Measurements from ENCODE around the gene AMH.
"Not testable (repeated sequence)": the region's sequence is repeated elsewhere in the genome, so short reads cannot be mapped to it uniquely, and the experiment has no call there.

The AMH gene

DNA sequence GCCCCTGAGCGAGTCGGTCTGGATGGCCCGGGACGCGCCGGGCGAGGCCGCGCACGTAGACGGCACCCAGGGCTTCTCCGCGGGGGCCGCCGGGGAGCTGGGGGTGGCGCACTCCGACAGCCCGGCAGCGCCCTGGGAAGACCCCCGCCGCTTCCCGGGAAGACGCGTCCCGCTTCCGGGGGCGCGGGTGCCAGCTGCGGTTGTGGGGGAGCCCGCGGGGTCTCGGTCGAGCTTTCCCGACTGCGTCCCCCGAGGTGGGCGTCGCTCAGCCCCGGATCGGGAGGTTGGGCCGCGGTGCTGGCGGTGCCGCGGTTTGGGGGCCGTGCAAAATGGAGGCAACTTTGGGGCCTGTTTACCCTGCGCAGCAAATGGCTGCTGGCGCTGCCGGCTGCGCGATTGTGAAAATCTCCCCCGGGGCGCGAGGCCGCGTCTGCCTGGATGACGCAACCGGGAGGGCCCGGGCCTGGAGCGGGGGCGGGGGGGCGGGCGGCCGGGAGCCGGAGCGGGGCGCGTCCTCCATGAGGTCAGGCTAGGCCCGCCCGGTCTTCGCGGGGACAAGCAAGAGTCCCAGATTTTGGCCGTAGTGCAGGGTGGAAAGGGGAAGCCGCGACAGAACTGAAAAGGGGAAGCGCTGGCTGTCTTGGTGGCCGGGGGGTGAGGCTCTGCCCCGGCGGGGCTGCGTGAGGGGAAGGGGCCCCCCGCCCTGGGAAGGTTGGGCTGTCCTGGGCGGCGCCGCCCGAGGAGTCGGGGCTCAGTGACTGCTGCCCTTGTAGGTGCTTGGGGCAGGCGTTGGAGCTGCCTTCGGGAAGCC lies 21.5 kb downstream of the AMH start:
- peak; percentile 52 for DNase-seq (ENCODE audit: low spot score)

DNA sequence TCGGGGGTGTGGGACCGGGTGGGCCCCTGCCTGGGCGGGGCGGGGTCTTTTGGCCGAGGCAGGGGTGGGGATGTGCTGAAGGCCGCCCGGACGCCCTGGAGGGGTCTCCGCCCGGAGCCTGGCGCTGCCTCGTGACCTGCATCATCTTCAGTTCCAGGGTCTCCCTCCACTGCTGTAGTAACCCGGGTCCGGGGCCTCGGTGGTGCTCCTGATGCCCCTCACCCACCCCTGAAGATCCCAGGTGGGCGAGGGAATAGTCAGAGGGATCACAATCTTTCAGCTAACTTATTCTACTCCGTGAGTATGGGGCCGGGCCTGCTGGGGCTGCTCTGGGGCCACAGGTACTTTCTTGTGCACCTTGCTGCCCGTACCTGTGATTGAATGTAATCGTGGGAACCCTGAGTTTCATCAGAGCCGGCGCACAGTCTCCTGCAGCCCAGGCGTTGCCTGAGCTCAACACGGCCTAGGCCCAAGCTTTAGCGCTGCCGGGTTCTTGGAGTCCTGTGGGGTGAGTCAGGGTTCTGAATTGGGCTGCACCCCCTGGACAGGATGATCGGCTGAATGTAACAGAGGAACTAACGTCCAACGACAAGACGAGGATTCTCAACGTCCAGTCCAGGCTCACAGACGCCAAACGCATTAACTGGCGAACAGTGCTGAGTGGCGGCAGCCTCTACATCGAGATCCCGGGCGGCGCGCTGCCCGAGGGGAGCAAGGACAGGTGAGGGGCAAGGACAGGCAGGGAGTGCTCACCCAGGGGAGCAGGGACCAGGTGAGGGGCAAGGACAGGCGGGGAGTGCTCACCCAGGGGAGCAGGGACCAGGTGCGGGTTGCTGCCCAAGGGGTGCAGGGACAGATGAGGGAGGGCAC lies 22.3 kb downstream of the AMH start:
- DNase-seq (ENCODE audit: low spot score): no peak

DNA sequence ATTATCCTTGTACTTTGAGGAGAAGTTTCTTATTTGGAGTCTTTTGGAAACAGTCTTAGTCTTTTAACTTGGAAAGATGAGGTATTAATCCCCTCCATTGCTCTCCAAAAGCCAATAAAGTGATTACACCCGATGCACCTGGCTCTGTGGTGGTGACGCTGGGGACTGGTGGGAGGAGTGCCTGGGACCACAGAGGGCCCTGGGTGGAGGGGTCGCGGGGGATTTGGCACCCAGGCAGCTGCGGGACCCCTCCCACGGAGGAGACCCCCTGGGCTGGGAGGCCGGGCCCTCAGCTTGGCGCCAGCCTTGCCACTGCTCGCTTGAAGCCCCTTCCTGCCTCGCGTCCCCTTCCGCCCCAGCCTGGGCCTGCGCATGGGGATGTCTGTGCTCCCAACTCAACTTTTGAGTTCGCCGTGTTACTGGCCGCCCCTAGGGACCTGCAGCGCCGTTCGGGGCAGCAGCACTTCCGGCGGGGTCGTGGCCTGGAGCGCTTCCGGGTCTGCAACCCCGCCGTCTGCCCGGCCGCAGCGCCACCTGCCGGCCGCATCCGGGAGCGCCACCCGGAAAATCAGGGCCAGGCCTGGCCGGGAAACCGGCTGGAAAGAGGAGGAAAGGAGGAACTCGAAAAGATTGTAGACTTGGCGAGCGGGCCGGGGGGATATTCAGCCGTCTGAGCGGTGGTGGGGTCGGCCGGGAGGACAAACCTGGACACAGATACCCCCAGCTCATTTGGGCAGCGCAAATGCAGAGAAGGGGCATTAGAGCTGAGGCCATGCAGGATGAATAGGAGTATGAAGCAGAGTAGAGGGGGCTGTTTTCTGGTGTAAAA lies 24.4 kb downstream of the AMH start:
- peak; percentile 73 for DNase-seq (ENCODE audit: low spot score)

DNA sequence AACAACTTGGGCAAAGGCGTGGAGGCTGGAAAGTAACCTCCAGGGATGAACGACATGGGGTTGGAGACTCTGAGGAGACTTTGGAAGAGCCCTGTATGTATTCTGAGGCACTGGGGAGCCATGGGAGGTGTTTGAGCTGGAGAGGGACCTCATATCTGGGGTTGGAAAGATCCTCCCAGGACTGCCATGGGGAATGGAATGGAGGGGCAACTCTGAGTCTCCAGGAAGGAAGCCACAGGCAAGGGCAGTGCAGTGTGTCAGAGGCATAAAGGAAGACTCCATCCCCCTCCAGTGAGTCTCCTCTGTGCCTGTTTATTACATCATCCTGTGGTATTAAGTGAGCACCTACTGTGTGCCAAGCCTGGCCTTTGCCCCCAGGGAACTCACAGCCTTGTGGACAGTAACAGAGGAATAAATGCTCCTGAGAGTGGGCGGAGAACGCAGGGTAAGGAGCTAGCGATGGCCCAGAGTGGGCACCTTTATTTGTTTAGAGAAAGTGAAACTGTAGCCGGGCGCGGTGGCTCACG lies 25.1 kb downstream of the AMH start:
- DNase-seq (ENCODE audit: low spot score): no peak

DNA sequence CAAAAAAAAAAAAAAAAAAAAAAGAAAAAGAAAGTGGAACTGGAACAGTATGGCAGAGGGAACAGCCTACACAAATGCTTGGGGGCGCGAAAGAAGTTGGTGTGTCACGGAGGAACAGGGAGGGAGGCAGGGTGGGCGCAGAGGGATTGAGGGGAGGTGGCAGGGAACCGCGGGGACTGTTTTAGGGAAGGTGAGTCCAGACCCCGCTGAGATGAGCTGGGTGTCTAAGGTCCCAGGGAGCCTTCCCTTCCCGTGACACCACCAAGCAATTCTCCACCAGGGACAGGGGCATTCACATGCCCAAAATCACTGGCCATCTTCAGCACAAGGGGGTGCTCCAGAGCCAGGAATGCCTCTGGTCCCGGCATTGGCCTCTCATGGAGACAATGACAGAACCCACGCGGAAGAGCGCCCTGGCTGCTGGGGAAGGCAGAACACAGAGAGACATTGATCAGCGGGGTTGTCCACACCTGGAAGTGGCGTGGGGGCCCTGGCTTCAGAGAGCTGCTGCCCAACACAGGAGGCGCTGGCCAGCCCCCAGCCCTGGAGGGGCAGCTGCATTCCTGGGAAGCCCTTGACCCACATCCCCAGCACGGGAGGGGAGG lies 25.9 kb downstream of the AMH start:
- no peak for DNase-seq (ENCODE audit: low spot score)

DNA sequence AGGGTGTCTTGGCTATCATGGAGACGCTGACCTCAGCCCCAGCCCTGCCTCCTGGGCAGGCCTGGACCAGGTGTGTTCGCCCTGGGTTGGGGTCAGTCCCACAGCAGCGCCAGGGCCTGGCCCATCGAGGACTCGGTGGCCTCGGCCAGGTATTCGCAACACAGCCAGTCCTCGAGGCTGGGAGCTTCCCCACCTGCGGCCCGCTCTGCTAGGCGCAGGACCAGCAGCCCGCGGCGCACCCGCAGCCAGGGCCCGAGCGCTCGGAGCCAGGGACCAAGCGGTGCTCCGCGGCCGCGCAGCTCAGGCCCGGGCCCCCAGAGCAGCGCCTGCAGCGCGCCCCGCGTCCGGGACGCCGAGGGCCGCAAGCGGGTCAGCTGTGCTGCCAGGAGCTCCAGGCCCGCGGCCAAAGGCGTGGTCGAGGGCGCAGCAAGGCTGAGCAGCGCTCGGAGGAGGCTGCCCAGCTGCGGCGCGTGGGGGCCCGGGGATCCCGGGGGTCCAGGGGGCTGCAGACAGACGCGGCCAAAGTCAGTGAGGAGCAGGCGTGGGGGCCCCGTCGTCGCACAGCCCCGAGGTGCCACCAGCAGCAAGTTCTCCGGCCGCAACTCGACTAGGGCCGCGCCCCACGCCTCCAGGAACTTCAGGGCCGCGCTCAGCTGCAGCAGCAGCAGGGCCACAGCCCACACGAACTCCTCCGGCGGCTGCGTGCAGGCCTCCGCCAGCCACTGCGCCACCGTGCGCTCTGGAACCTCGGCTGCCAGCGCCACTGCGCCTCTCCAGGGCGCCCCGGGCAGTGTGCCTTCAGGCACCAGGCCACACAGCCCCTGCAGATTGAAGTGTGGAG lies 26.7 kb downstream of the AMH start:
- DNase-seq (ENCODE audit: low spot score): no peak

DNA sequence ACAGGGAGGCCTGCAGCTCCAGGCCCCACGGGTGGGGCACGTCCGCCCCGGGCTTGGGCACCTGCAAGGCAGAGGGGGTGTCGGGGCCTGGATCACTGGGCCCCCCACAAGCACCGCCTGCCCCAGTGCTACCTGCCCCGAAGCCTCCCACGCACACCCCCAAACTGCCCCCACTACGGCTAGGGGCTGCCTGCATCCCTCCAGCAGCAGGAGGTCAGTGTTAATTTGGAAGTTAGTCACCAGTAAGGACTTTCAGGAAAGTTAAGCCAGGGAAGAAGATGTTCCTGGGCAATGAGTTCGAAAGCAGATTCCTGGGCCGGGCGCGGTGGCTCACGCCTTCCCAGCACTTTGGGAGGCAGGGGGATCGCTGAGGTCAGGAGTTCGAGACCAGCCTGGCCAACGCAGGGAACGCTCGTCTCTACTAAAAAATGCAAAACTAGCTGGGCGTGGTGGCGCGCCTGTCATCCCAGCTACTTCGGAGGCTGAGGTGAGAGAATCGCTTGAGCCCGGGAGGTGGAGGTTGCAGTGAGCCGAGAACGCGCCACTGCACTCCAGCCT lies 27.4 kb downstream of the AMH start:
- DNase-seq (ENCODE audit: low spot score): no peak

DNA sequence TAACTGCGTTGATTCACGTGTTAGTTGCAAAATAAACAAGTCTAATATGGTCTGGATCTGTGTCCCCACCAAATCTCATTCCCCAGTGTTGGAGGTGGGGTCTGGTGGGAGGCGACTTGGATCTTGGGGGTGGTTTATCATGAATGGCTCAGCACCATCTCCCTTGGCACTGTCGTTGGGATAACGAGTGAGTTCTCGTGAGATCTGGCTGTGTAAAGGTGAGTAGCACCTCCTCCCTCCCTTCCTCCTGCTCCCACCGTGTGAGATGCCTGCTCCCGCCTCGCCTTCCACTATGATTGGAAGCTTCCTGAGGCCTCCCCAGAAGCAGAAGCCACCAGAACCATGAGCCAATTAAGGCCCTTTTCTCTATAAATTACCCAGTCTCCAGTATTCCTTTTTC lies 28.0 kb downstream of the AMH start:
- DNase-seq (ENCODE audit: low spot score): no peak

DNA sequence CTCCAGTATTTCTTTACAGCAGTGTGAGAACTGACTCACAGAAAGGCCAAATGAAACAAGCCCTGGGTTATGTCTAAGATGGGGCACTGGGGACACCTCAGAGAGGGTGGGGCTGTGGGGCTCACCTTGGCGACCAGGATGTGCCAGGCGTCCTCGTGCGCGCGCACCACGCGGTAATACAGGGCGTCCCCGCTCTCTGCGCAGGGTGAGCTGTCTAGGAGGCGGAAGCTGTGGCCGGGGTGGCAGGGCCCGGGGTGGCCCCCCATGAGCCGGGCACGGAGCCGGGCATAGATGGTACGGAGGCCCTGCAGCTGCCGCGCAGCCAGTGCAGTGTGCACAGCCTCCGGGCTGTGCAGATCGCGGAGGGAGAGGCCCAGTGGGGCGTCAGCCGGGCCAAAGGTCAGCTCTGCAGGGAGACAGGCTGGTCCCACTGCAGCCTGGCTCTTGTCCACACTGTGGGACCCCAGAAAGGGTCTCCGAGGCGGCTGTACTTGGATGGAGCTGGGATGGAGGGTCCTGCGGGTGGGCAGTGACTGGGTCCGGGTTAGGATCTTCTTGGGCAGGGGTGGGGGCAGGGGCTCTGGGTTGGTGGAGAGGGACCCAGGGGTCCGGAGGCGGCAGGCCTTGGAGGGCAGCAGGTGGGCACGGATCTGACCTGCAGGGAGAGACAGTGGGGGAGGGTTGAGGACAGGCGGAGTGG lies 29.5 kb downstream of the AMH start:
- no peak for DNase-seq (ENCODE audit: low spot score)

DNA sequence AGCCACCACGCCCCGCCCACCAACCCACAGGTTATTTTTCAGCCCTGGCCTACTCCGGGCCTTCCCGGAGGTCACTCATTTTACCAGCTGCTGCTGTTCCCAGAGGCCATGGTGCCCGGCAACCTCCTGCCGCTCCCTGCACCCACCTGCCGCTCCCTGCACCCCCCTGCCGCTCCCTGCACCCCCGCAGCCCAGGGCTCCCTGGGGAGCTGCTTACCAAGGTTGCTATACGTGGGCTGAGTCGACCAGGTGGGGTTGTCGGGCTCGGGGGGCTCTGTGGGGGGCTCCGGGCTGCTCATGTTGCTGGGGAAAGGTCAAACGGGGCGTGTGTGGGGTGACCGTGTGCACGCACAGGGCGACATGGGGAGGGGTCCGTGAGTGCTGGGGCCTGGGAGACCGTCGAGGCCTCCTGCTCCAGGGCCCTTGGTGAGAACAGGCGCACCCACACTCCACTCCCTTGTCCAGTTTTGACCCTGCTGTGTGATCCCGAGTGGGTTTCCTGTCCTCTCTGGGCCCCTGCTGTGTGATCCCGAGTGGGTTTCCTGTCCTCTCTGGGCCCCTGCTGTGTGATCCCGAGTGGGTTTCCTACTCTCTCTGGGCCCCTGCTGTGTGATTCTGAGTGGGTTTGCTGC lies 31.6 kb downstream of the AMH start:
- no peak for DNase-seq (ENCODE audit: low spot score)

DNA sequence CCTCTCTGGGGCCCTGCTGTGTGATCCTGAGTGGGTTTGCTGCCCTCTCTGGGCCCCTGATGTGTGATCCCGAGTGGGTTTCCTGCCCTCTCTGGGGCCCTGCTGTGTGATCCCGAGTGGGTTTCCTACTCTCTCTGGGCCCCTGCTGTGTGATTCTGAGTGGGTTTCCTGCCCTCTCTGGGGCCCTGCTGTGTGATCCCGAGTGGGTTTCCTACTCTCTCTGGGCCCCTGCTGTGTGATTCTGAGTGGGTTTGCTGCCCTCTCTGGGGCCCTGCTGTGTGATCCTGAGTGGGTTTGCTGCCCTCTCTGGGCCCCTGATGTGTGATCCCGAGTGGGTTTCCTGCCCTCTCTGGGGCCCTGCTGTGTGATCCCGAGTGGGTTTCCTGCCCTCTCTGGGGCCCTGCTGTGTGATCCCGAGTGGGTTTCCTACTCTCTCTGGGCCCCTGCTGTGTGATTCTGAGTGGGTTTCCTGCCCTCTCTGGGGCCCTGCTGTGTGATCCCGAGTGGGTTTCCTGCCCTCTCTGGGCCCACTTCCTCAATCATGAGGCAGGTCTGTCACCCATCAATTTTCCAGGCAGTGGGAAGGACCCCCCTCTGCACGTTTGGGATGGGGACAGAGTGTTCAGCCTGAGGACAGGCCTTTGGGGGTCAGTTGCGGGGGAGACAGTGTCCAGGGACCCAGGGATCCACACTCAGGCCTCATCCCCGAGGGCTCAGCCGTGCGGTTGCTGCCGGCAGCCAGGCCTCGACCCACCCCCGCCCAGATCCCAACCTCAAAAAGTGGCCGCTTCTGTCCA lies 32.3 kb downstream of the AMH start:
- not testable (repeated sequence) for DNase-seq (ENCODE audit: low spot score)

DNA sequence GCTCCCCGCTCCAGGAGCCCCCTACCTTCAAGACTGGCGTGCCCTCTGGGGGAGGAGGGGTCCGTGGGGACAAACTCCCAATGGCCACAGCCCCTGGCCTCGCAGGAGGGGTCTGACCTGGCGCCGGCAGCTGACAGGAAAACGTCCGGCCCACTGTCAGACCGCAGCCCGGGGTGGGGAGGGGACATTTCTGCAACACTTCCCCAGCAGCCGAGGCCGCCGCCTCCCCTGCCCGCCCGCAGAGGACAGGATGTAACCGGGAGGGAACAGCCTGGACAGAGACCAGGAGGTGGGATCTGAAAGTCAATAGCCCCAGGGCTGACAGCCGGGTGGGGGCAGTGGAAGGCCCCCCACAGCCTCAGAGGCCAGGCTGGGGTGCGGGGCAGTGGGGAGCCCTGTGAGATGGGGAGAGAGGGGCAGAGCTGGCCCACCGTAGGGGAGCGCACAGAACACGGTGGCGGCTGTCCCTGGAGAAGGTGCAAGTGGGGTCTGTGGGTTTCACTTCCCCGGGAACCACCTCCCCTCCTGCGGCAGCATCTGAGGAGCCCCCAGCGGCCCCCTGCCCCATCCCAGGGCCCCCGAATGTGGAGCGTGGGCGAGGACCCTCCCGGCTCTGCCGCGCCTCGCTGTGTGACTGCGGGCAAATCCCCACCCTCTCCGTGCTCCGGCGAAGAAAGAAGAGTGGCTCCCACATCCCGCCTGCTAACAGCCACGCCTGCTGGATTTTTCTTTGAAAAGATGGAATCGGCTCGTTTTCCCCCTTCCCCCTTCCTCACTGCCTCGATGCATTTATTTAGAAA lies 33.1 kb downstream of the AMH start, which contains the start of gene PEAK3:
TSS of gene PEAK3 (minus strand) at position 114 of the 800 bp plus-strand sequence. CDS start 1,244 bp downstream, outside the sequence.
- no peak for DNase-seq (ENCODE audit: low spot score)

DNA sequence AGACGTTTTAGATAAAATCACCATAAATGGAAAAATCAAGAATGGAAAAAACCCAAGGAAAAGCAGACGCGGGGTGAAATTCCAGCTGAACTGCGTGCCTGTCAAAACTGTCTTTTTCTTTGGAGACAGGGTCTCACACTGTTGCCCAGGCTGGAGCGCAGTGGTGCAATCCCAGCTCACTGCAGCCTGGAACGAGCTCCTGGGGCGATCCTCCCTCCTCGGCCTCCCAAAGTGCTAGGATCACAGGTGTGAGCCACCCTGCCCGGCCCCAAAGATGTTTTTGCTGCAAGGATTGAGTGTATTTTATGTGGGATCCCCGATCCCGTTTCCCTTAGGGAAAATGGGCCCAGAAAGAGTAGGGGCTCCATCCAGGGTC lies 33.7 kb downstream of the AMH start:
- DNase-seq (ENCODE audit: low spot score): no peak

DNA sequence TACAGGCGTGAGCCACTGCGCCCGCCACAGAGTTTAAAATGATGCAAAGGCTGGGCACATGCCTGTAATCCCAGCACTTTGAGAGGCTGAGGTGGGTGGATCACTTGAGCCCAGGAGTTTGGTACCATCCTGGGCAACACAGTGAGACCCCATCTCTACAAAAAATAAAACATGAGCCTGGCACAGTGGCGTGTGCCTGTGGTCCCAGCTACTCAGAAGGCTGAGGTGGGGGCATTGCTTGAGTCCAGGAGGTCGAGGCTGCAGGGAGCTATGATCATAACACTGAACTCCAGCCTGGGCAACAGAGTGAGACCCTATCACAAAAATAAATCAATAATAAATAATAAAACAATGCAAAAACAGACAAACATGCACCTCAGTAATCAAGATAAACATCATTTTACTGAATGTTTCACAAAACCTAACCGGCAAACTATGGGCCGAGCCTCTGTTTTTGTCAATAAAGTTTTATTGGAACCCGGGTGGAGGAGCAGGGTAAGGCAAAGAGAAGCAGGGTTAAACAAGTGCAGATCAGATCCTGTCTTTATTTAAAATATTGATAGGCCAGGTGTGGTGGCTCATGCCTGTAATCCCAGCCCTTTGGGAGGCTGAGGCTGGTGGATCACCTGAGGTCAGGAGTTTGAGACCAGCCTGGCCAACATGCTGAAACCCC lies 34.8 kb downstream of the AMH start:
- no peak for DNase-seq (ENCODE audit: low spot score)

DNA sequence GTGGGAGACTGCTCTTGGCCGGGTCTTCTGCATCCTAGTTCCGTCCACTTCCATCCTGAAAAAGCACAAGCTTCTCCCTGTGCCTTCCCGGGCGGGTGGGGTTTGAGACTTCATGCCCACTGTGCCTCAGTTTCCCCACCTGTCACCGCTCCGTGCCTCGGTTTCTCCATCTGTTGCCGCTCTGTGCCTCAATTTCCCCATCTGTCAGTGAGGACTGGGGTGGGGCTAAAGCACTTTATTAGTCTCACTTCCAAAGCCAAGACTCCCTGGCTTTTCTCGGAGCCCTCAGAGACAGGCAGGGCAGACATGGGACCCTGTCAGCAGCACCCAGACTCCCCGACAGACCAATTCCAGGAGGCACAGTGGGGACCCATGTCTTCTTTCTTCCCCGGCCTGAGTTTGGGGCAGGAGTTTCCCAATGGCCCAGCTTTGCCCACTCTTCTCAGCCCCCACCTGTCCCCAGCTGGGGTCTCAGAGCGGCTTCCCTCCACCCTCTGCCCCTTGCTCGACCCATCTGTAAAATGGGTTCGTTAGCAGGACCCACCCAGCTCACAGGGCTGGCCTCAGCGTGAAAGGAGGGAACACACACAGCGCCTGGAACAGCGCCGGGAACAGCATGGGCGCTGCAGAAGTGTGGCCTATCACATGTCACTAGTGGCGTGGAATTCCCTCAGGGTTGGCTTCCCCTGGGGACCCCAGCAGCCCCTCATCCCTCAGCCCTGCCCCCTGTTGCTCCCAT lies 37.4 kb downstream of the AMH start:
- no peak for DNase-seq (ENCODE audit: low spot score)

Data from LoVo (cell line).